ENCODE data around the gene PDE4A.

PDE4A gene

DNA sequence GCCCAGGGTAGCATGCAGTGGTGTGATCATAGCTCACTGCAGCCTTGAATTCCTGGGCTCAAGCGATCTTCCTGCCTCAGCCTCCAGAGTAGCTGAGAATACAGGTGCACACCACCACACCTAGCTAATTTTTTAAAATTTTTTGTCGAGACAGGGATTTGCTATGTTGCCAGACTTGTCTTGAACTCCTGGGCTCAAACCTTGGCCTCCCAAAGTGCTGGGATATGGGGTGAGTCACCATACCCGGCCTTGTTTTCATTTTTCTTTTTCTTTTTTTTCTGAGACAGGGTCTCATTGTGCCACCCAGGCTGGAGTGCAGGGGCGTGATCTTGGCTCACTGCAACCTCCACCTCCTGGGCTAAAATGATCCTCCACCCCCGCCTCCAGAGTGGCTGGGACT is 44.1 kb downstream of the PDE4A start:
- Histone ChIP-seq H3K79me2 (ENCODE audit: insufficient read depth, low read length) (no peaks in the 10 kb centered on the region), H3K9me2 (replicated peaks; ENCODE audit: insufficient read depth, low read length) (no peaks in the 10 kb centered on the region), H3K36me3 (ENCODE audit: low read length) (no peaks in the 10 kb centered on the region), H4K20me1 (ENCODE audit: low read depth, low read length) (no peaks in the 10 kb centered on the region), H3K27ac (ENCODE audit: low read depth, low read length) (no peak overlapping the region), H3F3A (ENCODE audit: insufficient read depth) (peaks cover 4% of the 10 kb centered on the region; the same call in 1 of the 2 replicates), H2AFZ (ENCODE audit: low read depth, low read length, severe bottlenecking) (no peak overlapping the region), H3K4me2 (ENCODE audit: low read depth, low read length, poor library complexity, severe bottlenecking) (no peak overlapping the region), H3K9ac (ENCODE audit: low read length) (no peak overlapping the region), H3K9me3 (ENCODE audit: insufficient read depth, low read length) (no peaks in the 10 kb centered on the region), H3K4me3 (ENCODE audit: insufficient read depth, low read length, poor library complexity, severe bottlenecking) (no peak overlapping the region), H3K27me3 (ENCODE audit: low read length) (no peaks in the 10 kb centered on the region)
- TF ChIP-seq, protein P1, sequence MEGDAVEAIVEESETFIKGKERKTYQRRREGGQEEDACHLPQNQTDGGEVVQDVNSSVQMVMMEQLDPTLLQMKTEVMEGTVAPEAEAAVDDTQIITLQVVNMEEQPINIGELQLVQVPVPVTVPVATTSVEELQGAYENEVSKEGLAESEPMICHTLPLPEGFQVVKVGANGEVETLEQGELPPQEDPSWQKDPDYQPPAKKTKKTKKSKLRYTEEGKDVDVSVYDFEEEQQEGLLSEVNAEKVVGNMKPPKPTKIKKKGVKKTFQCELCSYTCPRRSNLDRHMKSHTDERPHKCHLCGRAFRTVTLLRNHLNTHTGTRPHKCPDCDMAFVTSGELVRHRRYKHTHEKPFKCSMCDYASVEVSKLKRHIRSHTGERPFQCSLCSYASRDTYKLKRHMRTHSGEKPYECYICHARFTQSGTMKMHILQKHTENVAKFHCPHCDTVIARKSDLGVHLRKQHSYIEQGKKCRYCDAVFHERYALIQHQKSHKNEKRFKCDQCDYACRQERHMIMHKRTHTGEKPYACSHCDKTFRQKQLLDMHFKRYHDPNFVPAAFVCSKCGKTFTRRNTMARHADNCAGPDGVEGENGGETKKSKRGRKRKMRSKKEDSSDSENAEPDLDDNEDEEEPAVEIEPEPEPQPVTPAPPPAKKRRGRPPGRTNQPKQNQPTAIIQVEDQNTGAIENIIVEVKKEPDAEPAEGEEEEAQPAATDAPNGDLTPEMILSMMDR (IDR thresholded peaks at IDR 0.05; ENCODE audit: insufficient read depth, low read length, poor library complexity, severe bottlenecking) = no peak
- no peak for TF ChIP-seq EZH2phosphoT487 (conservative IDR thresholded peaks at IDR 0.05; ENCODE audit: low read length)

DNA sequence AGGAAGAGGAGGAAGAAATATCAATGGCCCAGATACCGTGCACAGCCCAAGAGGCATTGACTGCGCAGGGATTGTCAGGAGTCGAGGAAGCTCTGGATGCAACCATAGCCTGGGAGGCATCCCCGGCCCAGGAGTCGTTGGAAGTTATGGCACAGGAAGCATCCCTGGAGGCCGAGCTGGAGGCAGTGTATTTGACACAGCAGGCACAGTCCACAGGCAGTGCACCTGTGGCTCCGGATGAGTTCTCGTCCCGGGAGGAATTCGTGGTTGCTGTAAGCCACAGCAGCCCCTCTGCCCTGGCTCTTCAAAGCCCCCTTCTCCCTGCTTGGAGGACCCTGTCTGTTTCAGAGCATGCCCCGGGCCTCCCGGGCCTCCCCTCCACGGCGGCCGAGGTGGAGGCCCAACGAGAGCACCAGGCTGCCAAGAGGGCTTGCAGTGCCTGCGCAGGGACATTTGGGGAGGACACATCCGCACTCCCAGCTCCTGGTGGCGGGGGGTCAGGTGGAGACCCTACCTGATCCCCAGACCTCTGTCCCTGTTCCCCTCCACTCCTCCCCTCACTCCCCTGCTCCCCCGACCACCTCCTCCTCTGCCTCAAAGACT is 46.9 kb downstream of the PDE4A start:
- TF ChIP-seq EZH2phosphoT487 (conservative IDR thresholded peaks at IDR 0.05; ENCODE audit: low read length) = no peak
- TF ChIP-seq, protein P1 (IDR thresholded peaks at IDR 0.05; ENCODE audit: insufficient read depth, low read length, poor library complexity, severe bottlenecking) = no peak
- no peaks in the 10 kb centered on the region for H3K79me2 ChIP-seq (ENCODE audit: insufficient read depth, low read length)
- H2AFZ ChIP-seq (ENCODE audit: low read depth, low read length, severe bottlenecking) = no peak overlapping the region
- no peak overlapping the region for H3K4me3 ChIP-seq (ENCODE audit: insufficient read depth, low read length, poor library complexity, severe bottlenecking)
- no peaks in the 10 kb centered on the region for H3K9me2 ChIP-seq (replicated peaks; ENCODE audit: insufficient read depth, low read length)
- H3K27me3 ChIP-seq (ENCODE audit: low read length) = no peaks in the 10 kb centered on the region
- no peak overlapping the region for H3K9ac ChIP-seq (ENCODE audit: low read length)
- H4K20me1 ChIP-seq (ENCODE audit: low read depth, low read length) = no peaks in the 10 kb centered on the region
- no peaks in the 10 kb centered on the region for H3F3A ChIP-seq (ENCODE audit: insufficient read depth)
- no peak overlapping the region for H3K4me2 ChIP-seq (ENCODE audit: low read depth, low read length, poor library complexity, severe bottlenecking)
- H3K27ac ChIP-seq (ENCODE audit: low read depth, low read length) = no peak overlapping the region
- no peaks in the 10 kb centered on the region for H3K36me3 ChIP-seq (ENCODE audit: low read length)
- H3K9me3 ChIP-seq (ENCODE audit: insufficient read depth, low read length) = no peaks in the 10 kb centered on the region

DNA sequence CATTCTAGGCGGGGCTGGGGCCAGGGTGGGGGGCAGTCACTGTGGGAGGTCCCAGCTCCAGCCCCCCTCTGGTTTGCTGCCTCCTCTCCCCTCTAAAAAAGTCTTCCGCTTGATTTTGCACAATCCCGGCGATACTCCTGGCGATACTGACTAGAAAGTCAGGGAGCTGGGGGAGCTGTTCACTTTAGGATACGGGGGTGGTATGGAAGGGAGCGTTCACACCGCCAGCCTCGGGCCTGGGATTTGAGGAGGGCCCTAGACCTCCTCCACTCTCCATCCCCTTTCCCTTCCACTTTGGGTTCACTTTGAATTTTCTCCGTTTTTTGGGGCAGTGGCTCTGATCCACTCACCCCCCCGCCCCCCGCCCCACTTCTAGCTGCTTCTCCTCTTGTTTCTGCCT is 47.8 kb downstream of the PDE4A start:
- H3K36me3 ChIP-seq (ENCODE audit: low read length) = no peaks in the 10 kb centered on the region
- no peak overlapping the region for H3K4me3 ChIP-seq (ENCODE audit: insufficient read depth, low read length, poor library complexity, severe bottlenecking)
- H4K20me1 ChIP-seq (ENCODE audit: low read depth, low read length) = no peaks in the 10 kb centered on the region
- no peaks in the 10 kb centered on the region for H3F3A ChIP-seq (ENCODE audit: insufficient read depth)
- TF ChIP-seq, protein P1 (IDR thresholded peaks at IDR 0.05; ENCODE audit: insufficient read depth, low read length, poor library complexity, severe bottlenecking) = no peak
- TF ChIP-seq EZH2phosphoT487 (conservative IDR thresholded peaks at IDR 0.05; ENCODE audit: low read length) = no peak
- H3K27me3 ChIP-seq (ENCODE audit: low read length) = no peaks in the 10 kb centered on the region
- no peaks in the 10 kb centered on the region for H3K9me2 ChIP-seq (replicated peaks; ENCODE audit: insufficient read depth, low read length)
- no peak overlapping the region for H2AFZ ChIP-seq (ENCODE audit: low read depth, low read length, severe bottlenecking)
- no peak overlapping the region for H3K27ac ChIP-seq (ENCODE audit: low read depth, low read length)
- H3K4me2 ChIP-seq (ENCODE audit: low read depth, low read length, poor library complexity, severe bottlenecking) = no peak overlapping the region
- no peak overlapping the region for H3K9ac ChIP-seq (ENCODE audit: low read length)
- no peaks in the 10 kb centered on the region for H3K79me2 ChIP-seq (ENCODE audit: insufficient read depth, low read length)
- H3K9me3 ChIP-seq (ENCODE audit: insufficient read depth, low read length) = no peaks in the 10 kb centered on the region
